Nephron (organoid): ENCODE data around the gene CLDN14.

ENCODE experiments used
- H3K27ac Mint-ChIP-seq, 3 experiments: 2 replicates each; pipeline ENCODE4 v1.8.0; 2020; ENCODE audit warnings: mixed read lengths in 3 of 3, mild to moderate bottlenecking in 2 of 3, moderate library complexity in 1 of 3
- H3K27me3 Mint-ChIP-seq: 2 replicates; pipeline ENCODE4 v1.8.0; 2021; ENCODE audit warnings: low read depth, mild to moderate bottlenecking, moderate library complexity, mixed read lengths
- H3K36me3 Mint-ChIP-seq: 2 replicates; pipeline ENCODE4 v1.8.0; 2020; ENCODE audit warnings: low read depth, mixed read lengths
- H3K4me1 Mint-ChIP-seq: 2 replicates; pipeline ENCODE4 v1.8.0; 2020; ENCODE audit warnings: mixed read lengths
- H3K4me3 Mint-ChIP-seq, 3 experiments: 2 replicates each; pipeline ENCODE4 v1.8.0; 2020; ENCODE audit warnings: mild to moderate bottlenecking in 3 of 3, mixed read lengths in 3 of 3, moderate library complexity in 2 of 3
- H3K9me3 Mint-ChIP-seq: 2 replicates; pipeline ENCODE4 v1.8.0; 2020; ENCODE audit warnings: mixed read lengths
- TF ChIP-seq, protein P1 (sequence below), 3 experiments: fragments of 200-600 bp; sonication (generic); IDR thresholded peaks; one replicate each; pipeline ENCODE4 v1.5.0; 2021; ENCODE audit warnings: antibody characterized with exemption in 3 of 3; ENCODE audit not compliant: unreplicated experiment in 3 of 3

Gene CLDN14

DNA sequence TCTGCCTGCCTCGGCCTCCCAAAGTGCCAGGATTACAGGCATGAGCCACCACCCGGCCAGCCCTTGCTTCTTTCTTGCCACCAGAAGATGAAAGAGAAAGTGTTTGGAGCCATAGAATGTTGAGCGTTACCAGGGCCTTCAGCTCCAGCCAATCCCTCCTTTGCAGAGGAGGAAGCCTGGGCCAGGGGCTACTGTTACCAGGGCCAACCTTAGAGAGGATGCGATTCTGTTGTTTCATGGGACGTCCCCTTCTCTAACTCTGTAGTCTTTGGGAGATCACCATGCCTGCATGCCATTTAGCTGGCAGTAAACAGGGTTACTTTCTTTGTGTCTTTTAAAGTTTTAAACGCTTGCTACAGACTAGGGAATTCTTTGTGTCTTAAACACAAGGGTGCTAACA lies 45.8 kb downstream of the CLDN14 start:
- peaks cover 17% of the 10 kb centered on the region for H3K4me1 Mint-ChIP-seq
- H3K27me3 Mint-ChIP-seq = peaks cover 8% of the 10 kb centered on the region
- TF ChIP-seq, protein P1, sequence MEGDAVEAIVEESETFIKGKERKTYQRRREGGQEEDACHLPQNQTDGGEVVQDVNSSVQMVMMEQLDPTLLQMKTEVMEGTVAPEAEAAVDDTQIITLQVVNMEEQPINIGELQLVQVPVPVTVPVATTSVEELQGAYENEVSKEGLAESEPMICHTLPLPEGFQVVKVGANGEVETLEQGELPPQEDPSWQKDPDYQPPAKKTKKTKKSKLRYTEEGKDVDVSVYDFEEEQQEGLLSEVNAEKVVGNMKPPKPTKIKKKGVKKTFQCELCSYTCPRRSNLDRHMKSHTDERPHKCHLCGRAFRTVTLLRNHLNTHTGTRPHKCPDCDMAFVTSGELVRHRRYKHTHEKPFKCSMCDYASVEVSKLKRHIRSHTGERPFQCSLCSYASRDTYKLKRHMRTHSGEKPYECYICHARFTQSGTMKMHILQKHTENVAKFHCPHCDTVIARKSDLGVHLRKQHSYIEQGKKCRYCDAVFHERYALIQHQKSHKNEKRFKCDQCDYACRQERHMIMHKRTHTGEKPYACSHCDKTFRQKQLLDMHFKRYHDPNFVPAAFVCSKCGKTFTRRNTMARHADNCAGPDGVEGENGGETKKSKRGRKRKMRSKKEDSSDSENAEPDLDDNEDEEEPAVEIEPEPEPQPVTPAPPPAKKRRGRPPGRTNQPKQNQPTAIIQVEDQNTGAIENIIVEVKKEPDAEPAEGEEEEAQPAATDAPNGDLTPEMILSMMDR (IDR thresholded peaks at IDR 0.05; ENCODE audit: unreplicated experiment in 3 of 3) = no peak
- no peak overlapping the region for H3K4me3 Mint-ChIP-seq
- H3K9me3 Mint-ChIP-seq = no peaks in the 10 kb centered on the region
- H3K36me3 Mint-ChIP-seq = no peaks in the 10 kb centered on the region
- H3K27ac Mint-ChIP-seq = no peak overlapping the region

DNA sequence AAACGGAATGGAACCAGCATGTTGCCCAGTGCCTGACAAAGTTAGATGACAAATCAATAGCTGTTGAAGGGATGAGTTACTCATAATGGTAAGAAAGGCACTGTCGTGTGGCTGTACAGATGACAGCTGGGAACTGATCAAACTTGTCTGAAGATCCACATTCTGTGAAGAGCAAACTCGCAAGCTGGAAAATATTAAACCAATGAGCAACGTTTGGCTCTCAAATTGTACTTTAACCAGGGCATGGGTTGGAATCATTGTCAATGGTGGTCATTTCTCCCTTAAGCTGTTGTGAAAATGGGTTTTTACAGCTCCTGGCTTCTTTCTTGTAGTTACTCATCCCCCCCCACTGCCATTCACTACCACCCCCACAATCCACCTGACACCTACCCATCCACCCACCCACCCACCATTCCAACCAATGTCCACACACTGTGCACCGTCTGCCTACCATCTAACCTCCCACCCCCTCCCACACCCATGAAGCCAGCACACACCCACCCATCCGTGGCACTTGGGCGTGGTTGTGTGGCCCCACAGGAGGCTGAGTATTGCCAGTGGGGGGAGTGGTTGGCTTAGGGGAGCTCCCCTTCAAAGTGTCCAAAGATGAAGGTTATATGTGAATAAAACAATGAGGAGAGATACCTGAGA lies 46.7 kb downstream of the CLDN14 start:
- Mint-ChIP-seq H3K4me1 (peaks cover 23% of the 10 kb centered on the region), H3K36me3 (no peaks in the 10 kb centered on the region), H3K27ac (peak overlapping the region in 1 of 3 experiments; percentile 14), H3K4me3 (no peak overlapping the region), H3K9me3 (no peaks in the 10 kb centered on the region), H3K27me3 (peaks cover 13% of the 10 kb centered on the region)
- TF ChIP-seq, protein P1 (IDR thresholded peaks at IDR 0.05; ENCODE audit: unreplicated experiment in 3 of 3) = no peak

DNA sequence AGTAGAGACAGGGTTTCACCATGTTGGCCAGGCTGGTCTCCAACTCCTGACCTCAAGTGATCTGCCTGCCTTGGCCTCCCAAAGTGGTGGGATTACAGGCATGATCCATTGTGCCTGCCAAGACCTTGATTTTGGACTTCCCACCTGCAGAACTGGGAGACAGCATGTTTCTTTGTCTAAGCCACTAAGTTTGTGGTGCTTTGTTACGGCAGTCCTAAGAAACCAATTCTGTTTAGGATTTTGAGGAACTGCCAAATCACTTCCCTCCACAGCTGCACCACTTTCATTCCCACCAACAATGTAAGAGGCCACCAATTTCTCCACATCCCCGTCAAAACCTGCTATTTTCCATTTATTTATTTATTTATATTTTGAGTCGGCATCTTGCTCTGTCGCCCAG lies 48.7 kb downstream of the CLDN14 start:
- TF ChIP-seq, protein P1 (IDR thresholded peaks at IDR 0.05; ENCODE audit: unreplicated experiment in 3 of 3) = no peak
- no peak overlapping the region for H3K4me3 Mint-ChIP-seq
- H3K9me3 Mint-ChIP-seq = no peaks in the 10 kb centered on the region
- peaks cover 13% of the 10 kb centered on the region for H3K27me3 Mint-ChIP-seq
- no peaks in the 10 kb centered on the region for H3K36me3 Mint-ChIP-seq
- peaks cover 23% of the 10 kb centered on the region for H3K4me1 Mint-ChIP-seq
- no peak overlapping the region for H3K27ac Mint-ChIP-seq

DNA sequence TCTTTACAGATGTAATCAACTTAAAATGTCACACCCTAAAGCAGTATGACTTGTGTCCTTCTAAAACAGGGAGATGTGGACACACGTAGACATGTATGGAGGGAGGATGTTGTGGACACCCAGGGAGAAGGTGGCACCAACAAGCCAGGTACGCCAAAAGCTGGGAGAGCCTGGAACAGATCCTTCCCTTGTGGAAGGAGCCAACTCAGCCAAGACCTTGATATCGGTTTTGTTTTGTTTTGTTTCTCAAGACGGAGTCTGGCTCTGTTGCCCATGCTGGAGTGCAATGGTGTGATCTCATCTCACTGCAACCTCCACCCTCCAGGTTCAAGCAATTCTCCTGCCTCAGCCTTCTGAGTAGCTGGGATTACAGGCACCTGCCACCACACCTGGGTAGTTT lies 49.1 kb downstream of the CLDN14 start:
- Mint-ChIP-seq H3K4me3 (no peak overlapping the region), H3K36me3 (no peaks in the 10 kb centered on the region), H3K4me1 (peaks cover 23% of the 10 kb centered on the region), H3K9me3 (no peaks in the 10 kb centered on the region), H3K27me3 (peaks cover 13% of the 10 kb centered on the region), H3K27ac (no peak overlapping the region)
- TF ChIP-seq, protein P1 (IDR thresholded peaks at IDR 0.05; ENCODE audit: unreplicated experiment in 3 of 3) = no peak

DNA sequence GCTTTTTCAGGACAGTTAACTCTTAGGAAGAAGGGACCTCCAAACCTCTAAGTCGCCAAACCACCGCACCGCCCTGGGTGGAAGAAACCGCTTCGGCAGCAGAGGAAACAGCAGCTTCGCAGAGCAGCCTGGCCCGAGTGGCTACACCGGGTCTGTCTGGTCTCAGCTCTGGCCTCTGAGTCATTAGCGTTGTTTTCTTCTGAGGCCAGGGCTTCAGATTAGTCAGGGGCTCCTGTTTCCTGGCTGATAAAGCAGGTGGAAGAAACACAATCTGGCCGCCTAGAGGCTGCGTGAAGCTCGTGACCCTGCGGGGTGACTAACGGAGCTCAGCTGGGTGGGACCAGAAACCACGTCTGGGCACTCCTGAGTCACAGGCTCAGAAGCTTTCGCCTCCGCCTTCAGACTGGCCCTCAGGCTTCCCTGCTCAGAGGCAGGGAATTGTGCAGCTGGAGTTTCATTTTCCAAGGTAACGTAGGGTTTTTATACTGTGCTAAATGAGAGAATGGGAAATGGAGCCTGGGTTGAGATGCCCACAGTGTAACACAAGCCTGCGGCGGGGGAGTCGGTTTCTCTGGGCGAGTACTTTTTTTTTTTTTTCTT lies 49.9 kb downstream of the CLDN14 start:
- TF ChIP-seq, protein P1 (IDR thresholded peaks at IDR 0.05; ENCODE audit: unreplicated experiment in 3 of 3) = no peak
- Mint-ChIP-seq H3K4me3 (peak overlapping the region; percentile 13 to 66 (median 45)), H3K9me3 (no peaks in the 10 kb centered on the region), H3K36me3 (no peaks in the 10 kb centered on the region), H3K4me1 (peaks cover 23% of the 10 kb centered on the region), H3K27ac (peak overlapping the region; percentile 68 to 88 (median 80)), H3K27me3 (peaks cover 13% of the 10 kb centered on the region)
